NCI-H526 treated with DMSO at 0.1 percent for 48 hours (cell line): ENCODE measurements around the gene KDM2A.

Source experiments
- DNase-seq: peaks from one replicate; lab custom pipeline; 2025; lab: John Stamatoyannopoulos, UW

Gene KDM2A

GRCh38 chr11:67272327-67273259 lies 153.5 kb downstream of the KDM2A start:
- no peak for DNase-seq

GRCh38 chr11:67273260-67273990 lies 154.4 kb downstream of the KDM2A start:
- DNase-seq, result no peak

- DNase-seq, result no peak
Measured at GRCh38 chr11:67274768-67275605, 155.9 kb downstream of the KDM2A start.

GRCh38 chr11:67275606-67276409 lies 156.7 kb downstream of the KDM2A start:
- no peak for DNase-seq

- no peak for DNase-seq
Measured at GRCh38 chr11:67276781-67277230, 157.7 kb downstream of the KDM2A start.

- peak; percentile 68 for DNase-seq
Measured at GRCh38 chr11:67277231-67277961, 158.3 kb downstream of the KDM2A start.

GRCh38 chr11:67278135-67278938 lies 159.3 kb downstream of the KDM2A start:
- DNase-seq, result no peak

- no peak for DNase-seq
Measured at GRCh38 chr11:67278939-67279588, 160.0 kb downstream of the KDM2A start.

GRCh38 chr11:67279589-67280340 lies 160.7 kb downstream of the KDM2A start:
- DNase-seq, result no peak

GRCh38 chr11:67280341-67280787 lies 161.3 kb downstream of the KDM2A start:
- DNase-seq, result no peak

GRCh38 chr11:67280788-67281551 lies 161.9 kb downstream of the KDM2A start:
- no peak for DNase-seq

- no peak for DNase-seq
Measured at GRCh38 chr11:67281552-67282150, 162.6 kb downstream of the KDM2A start.

- DNase-seq, result no peak
Measured at GRCh38 chr11:67282155-67282875, 163.3 kb downstream of the KDM2A start.

- DNase-seq, result no peak
Measured at GRCh38 chr11:67282876-67283371, 163.9 kb downstream of the KDM2A start.

GRCh38 chr11:67283481-67283963 lies 164.5 kb downstream of the KDM2A start:
- DNase-seq, result no peak
